SK-N-SH (cell line): ENCODE results near the gene HSP90AA1. TPM values are rescaled to one million over a fixed set of nuclear protein-coding genes. Genes with fewer than 3 reads are reported as not detected.

Experiments used
- CTCF ChIA-PET: fragments of 300-600, 350-600 bp; formaldehyde crosslinking; extraction: SDS; loops from one replicate; lab custom pipeline; 2021; lab: Yijun Ruan, JAX
- POLR2A ChIA-PET: fragments of 350-600 bp; sonication (Branson Sonifier 250); formaldehyde crosslinking; extraction: SDS; loops from one replicate; lab custom pipeline; 2020; ENCODE audit warnings: antibody characterized with exemption, inconsistent platforms; lab: Yijun Ruan, JAX
- DNase-seq: peaks from one replicate; pipeline ENCODE4 v3.0.0; 2012
- H2AFZ ChIP-seq: fragments of 200-600 bp; sonication (generic); 2 replicates; pipeline ENCODE4 v1.8.1; 2016; ENCODE audit warnings: antibody characterized with exemption, mild to moderate bottlenecking, low read depth
- H3F3A ChIP-seq: fragments of 200-600 bp; sonication (generic); replicated peaks from 2 replicates; pipeline ENCODE3; 2016; ENCODE audit warnings: antibody characterized with exemption, mild to moderate bottlenecking; ENCODE audit not compliant: insufficient read depth
- H3K27ac ChIP-seq, 2 experiments: fragments of 200-500 bp in 1 of 2; fragments of 200-600 bp in 1 of 2; sonication (Bioruptor generic) in 1 of 2; sonication (generic), shearing (Covaris generic) in 1 of 2; 2 replicates each; pipeline versions ENCODE4 v1.5.1 to v1.6.1; 2014 to 2016; ENCODE audit warnings: low read depth in 2 of 2, inconsistent platforms in 1 of 2, low read length in 1 of 2, mild to moderate bottlenecking in 1 of 2, mixed read lengths in 1 of 2
- H3K27me3 ChIP-seq: fragments of 200-600 bp; sonication (generic), shearing (Covaris generic); 2 replicates; pipeline ENCODE4 v1.6.1; 2016; ENCODE audit warnings: mixed run types; ENCODE audit not compliant: insufficient read depth
- H3K36me3 ChIP-seq, 2 experiments: fragments of 200-500 bp in 1 of 2; fragments of 200-600 bp in 1 of 2; sonication (Bioruptor generic) in 1 of 2; sonication (generic) in 1 of 2; replicated peaks in 1 of 2; 2 replicates each; pipeline versions ENCODE3 to v1.5.1; 2014 to 2016; ENCODE audit warnings: low read length in 1 of 2, mild to moderate bottlenecking in 1 of 2; ENCODE audit not compliant: insufficient read depth in 2 of 2, control insufficient read depth in 1 of 2
- H3K4me1 ChIP-seq, 2 experiments: fragments of 200-500 bp in 1 of 2; fragments of 200-600 bp in 1 of 2; sonication (Bioruptor generic) in 1 of 2; sonication (generic), shearing (Covaris generic) in 1 of 2; 2 replicates each; pipeline versions ENCODE4 v1.5.1 to v1.6.1; 2014 to 2016; ENCODE audit warnings: low read depth in 1 of 2, low read length in 1 of 2, mixed run types in 1 of 2; ENCODE audit not compliant: insufficient read depth in 2 of 2, control insufficient read depth in 1 of 2
- H3K4me2 ChIP-seq: fragments of 200-600 bp; sonication (generic), shearing (Covaris generic); 2 replicates; pipeline ENCODE4 v1.6.1; 2017; ENCODE audit warnings: mixed run types
- H3K4me3 ChIP-seq, 2 experiments: fragments of 200-500 bp in 1 of 2; fragments of 200-600 bp in 1 of 2; sonication (Bioruptor generic) in 1 of 2; sonication (generic), shearing (Covaris generic) in 1 of 2; 2 replicates each; pipeline versions ENCODE4 v1.5.1 to v1.8.1; 2014 to 2016; ENCODE audit warnings: low read depth in 2 of 2, inconsistent platforms in 1 of 2, low read length in 1 of 2, mild to moderate bottlenecking in 1 of 2, mixed read lengths in 1 of 2, moderate library complexity in 1 of 2
- H3K79me2 ChIP-seq: fragments of 200-600 bp; sonication (generic); 2 replicates; pipeline ENCODE4 v1.8.1; 2017; ENCODE audit warnings: mild to moderate bottlenecking; ENCODE audit not compliant: insufficient read depth
- H3K9ac ChIP-seq: fragments of 200-600 bp; sonication (generic); 2 replicates; pipeline ENCODE4 v1.6.1; 2017; ENCODE audit warnings: mixed run types
- H3K9me2 ChIP-seq: fragments of 200-600 bp; sonication (generic); 2 replicates; pipeline ENCODE4 v1.6.1; 2017; ENCODE audit warnings: mixed run types
- H3K9me3 ChIP-seq: fragments of 200-600 bp; sonication (generic); 2 replicates; pipeline ENCODE4 v1.6.1; 2017; ENCODE audit warnings: mixed run types, mild to moderate bottlenecking, moderate library complexity
- H4K20me1 ChIP-seq: fragments of 200-600 bp; sonication (generic); 2 replicates; pipeline ENCODE4 v1.6.1; 2017; ENCODE audit warnings: mild to moderate bottlenecking, mixed run types; ENCODE audit not compliant: insufficient read depth
- CHD2 ChIP-seq: fragments of 150-350 bp; IDR thresholded peaks from 2 replicates; pipeline ENCODE4 v1.6.1; 2018; ENCODE audit warnings: low read length; ENCODE audit not compliant: partially characterized antibody
- ELF1 ChIP-seq: IDR thresholded peaks from 2 replicates; pipeline ENCODE4 v1.4.0; 2012
- EP300 ChIP-seq, 2 experiments: IDR thresholded peaks; 2 replicates each; pipeline versions ENCODE4 v1.4.0 to v1.6.1; 2012; ENCODE audit warnings: borderline replicate concordance in 1 of 2, low read depth in 1 of 2, low read length in 1 of 2
- FOXJ3 ChIP-seq: sonication (generic); formaldehyde crosslinking; IDR thresholded peaks from 2 replicates; pipeline ENCODE4 v1.5.1; 2020; ENCODE audit warnings: mild to moderate bottlenecking, missing genetic modification reagents
- JUND ChIP-seq: IDR thresholded peaks from 2 replicates; pipeline ENCODE4 v1.4.0; 2012
- MXI1 ChIP-seq: IDR thresholded peaks from 2 replicates; pipeline ENCODE4 v1.6.1; 2012; ENCODE audit warnings: mild to moderate bottlenecking, low read depth, low read length, improper control_type of control experiment
- NFIC ChIP-seq: IDR thresholded peaks from 2 replicates; pipeline ENCODE4 v1.4.0; 2012; ENCODE audit warnings: borderline replicate concordance
- NRF1 ChIP-seq: IDR thresholded peaks from 2 replicates; pipeline ENCODE4 v1.6.1; 2012; ENCODE audit warnings: low read depth, mild to moderate bottlenecking, low read length
- RAD21 ChIP-seq: IDR thresholded peaks from 2 replicates; pipeline ENCODE4 v1.6.1; 2012; ENCODE audit warnings: mild to moderate bottlenecking, low read length
- RFX5 ChIP-seq: IDR thresholded peaks from 2 replicates; pipeline ENCODE4 v1.6.1; 2012; ENCODE audit warnings: mild to moderate bottlenecking, improper control_type of control experiment, low read length
- RXRA ChIP-seq: IDR thresholded peaks from 2 replicates; pipeline ENCODE4 v1.4.0; 2012; ENCODE audit warnings: low read depth, mild to moderate bottlenecking, borderline replicate concordance
- SMC3 ChIP-seq: IDR thresholded peaks from 2 replicates; pipeline ENCODE4 v1.6.1; 2012; ENCODE audit warnings: low read depth, low read length, improper control_type of control experiment
- YY1 ChIP-seq: IDR thresholded peaks from 2 replicates; pipeline ENCODE4 v1.4.0; 2012; ENCODE audit warnings: low read depth, mild to moderate bottlenecking
- WGBS: methylation state at CpG from one replicate; pipeline ENCODE4 v1.1.6; 2017; ENCODE audit warnings: low lambda C conversion rate; 5-methylcytosine and 5-hydroxymethylcytosine counted together
- polyA plus RNA-seq, 3 experiments: library from polyadenylated mRNA; depleted of rRNA; stranded (reverse); fragments of >200 nt; gene quantifications; 2 replicates each; pipeline ENCODE4 v1.2.3, GENCODE V29; 2012
- TF ChIP-seq, protein P1 (sequence below): IDR thresholded peaks from 2 replicates; pipeline ENCODE4 v1.6.1; 2012; ENCODE audit warnings: mild to moderate bottlenecking, low read depth, low read length, moderate library complexity
- TF ChIP-seq, protein P2 (sequence below): IDR thresholded peaks from 2 replicates; pipeline ENCODE4 v1.4.0; 2012; ENCODE audit warnings: low read depth, borderline replicate concordance
- TF ChIP-seq, protein P3 (sequence below): IDR thresholded peaks from 2 replicates; pipeline ENCODE4 v1.4.0; 2012; ENCODE audit warnings: low read depth, borderline replicate concordance
- TF ChIP-seq, protein P4 (sequence below): IDR thresholded peaks from 2 replicates; pipeline ENCODE4; 2012

Gene HSP90AA1
- polyA plus RNA-seq, 1 of the 3 experiments (the other 2 are of a cell fraction), result 269 TPM

DNA sequence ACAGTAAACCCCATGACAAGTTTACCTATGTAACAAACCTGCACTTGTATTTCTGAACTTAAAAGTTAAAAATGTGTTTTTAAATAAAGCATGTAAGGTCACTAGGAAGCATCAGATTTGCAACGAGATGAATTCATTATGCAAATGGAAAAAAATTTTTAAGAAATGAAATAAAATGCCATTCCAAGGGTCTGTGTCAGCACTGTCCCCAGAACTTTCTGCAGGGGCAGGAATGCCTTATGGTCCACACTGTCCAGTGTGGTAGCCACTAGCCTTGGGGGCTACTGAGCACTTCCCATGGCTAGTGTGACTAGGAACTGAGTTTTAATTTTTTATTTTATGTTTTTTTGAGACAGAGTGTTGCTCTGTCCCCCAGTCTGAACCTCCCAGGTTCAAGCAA is 49.2 kb downstream of the HSP90AA1 start:
- CTCF ChIA-PET, result interaction anchor here (0.6 to 2.5 kb wide), 2 partner anchors 77 to 280 kb away, joined by 3 to 8 read pairs; no protein-coding TSS in a partner anchor
- Histone ChIP-seq H3F3A (no peaks in the 10 kb centered on the region), H3K36me3 (peaks cover 86 to 87% of the 10 kb centered on the region in 2 experiments), H3K4me1 (no peaks in the 10 kb centered on the region), H3K9me3 (no peaks in the 10 kb centered on the region), H3K79me2 (no peaks in the 10 kb centered on the region), H3K9ac (no peak overlapping the region), H3K4me2 (no peak overlapping the region), H2AFZ (no peak overlapping the region), H4K20me1 (no peaks in the 10 kb centered on the region), H3K27me3 (no peaks in the 10 kb centered on the region), H3K9me2 (no peaks in the 10 kb centered on the region), H3K27ac (no peak overlapping the region), H3K4me3 (no peak overlapping the region)
- DNase-seq, result no peak
- 18% methylated on average over 1 of the region's 1 CpG for WGBS
- POLR2A ChIA-PET, result no interaction called here
- TF ChIP-seq NRF1 (no peak), YY1 (no peak), RAD21 (no peak), NFIC (no peak), RXRA (no peak), EP300 (IDR thresholded peaks at IDR 0.05; ENCODE audit: borderline replicate concordance in 1 of 2, low read depth in 1 of 2, low read length in 1 of 2) (no peak), SMC3 (no peak), FOXJ3 (CRISPR knock-in tag) (no peak), ELF1 (no peak), JUND (no peak), RFX5 (no peak)
- TF ChIP-seq, protein P1, sequence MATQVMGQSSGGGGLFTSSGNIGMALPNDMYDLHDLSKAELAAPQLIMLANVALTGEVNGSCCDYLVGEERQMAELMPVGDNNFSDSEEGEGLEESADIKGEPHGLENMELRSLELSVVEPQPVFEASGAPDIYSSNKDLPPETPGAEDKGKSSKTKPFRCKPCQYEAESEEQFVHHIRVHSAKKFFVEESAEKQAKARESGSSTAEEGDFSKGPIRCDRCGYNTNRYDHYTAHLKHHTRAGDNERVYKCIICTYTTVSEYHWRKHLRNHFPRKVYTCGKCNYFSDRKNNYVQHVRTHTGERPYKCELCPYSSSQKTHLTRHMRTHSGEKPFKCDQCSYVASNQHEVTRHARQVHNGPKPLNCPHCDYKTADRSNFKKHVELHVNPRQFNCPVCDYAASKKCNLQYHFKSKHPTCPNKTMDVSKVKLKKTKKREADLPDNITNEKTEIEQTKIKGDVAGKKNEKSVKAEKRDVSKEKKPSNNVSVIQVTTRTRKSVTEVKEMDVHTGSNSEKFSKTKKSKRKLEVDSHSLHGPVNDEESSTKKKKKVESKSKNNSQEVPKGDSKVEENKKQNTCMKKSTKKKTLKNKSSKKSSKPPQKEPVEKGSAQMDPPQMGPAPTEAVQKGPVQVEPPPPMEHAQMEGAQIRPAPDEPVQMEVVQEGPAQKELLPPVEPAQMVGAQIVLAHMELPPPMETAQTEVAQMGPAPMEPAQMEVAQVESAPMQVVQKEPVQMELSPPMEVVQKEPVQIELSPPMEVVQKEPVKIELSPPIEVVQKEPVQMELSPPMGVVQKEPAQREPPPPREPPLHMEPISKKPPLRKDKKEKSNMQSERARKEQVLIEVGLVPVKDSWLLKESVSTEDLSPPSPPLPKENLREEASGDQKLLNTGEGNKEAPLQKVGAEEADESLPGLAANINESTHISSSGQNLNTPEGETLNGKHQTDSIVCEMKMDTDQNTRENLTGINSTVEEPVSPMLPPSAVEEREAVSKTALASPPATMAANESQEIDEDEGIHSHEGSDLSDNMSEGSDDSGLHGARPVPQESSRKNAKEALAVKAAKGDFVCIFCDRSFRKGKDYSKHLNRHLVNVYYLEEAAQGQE, result no peak
- TF ChIP-seq, protein P2, sequence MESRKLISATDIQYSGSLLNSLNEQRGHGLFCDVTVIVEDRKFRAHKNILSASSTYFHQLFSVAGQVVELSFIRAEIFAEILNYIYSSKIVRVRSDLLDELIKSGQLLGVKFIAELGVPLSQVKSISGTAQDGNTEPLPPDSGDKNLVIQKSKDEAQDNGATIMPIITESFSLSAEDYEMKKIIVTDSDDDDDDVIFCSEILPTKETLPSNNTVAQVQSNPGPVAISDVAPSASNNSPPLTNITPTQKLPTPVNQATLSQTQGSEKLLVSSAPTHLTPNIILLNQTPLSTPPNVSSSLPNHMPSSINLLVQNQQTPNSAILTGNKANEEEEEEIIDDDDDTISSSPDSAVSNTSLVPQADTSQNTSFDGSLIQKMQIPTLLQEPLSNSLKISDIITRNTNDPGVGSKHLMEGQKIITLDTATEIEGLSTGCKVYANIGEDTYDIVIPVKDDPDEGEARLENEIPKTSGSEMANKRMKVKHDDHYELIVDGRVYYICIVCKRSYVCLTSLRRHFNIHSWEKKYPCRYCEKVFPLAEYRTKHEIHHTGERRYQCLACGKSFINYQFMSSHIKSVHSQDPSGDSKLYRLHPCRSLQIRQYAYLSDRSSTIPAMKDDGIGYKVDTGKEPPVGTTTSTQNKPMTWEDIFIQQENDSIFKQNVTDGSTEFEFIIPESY, result no peak

DNA sequence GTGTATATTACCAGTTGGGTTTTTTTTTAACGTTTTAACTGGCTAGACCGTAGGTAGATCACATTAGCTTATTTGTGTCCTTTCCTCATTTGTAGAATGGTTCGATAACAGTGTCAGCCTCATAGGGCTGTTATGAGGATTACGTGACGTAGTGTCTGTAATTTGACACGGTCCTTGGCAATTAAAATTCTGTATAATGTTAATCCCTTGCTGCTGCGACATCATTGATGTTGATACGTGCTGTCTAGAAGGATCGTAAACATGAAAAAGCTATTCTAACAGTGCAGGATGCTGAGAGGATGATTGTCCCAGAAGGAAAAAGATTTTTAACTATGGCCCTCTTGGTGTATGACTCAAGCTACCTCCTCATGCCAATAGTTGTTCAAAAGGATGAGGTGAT is 50.9 kb downstream of the HSP90AA1 start:
- Histone ChIP-seq H3K9ac (no peak overlapping the region), H3K9me2 (no peaks in the 10 kb centered on the region), H4K20me1 (no peaks in the 10 kb centered on the region), H3K27me3 (no peaks in the 10 kb centered on the region), H3F3A (no peaks in the 10 kb centered on the region), H3K79me2 (no peaks in the 10 kb centered on the region), H3K36me3 (peaks cover 78 to 82% of the 10 kb centered on the region in 2 experiments), H3K9me3 (no peaks in the 10 kb centered on the region), H3K4me1 (no peaks in the 10 kb centered on the region), H2AFZ (no peak overlapping the region), H3K4me3 (no peak overlapping the region), H3K27ac (no peak overlapping the region), H3K4me2 (no peak overlapping the region)
- 91% methylated on average over 9 of the region's 9 CpGs for WGBS
- TF ChIP-seq CHD2 (no peak), MXI1 (no peak), NFIC (no peak), JUND (no peak), YY1 (no peak)
- TF ChIP-seq, protein P3, sequence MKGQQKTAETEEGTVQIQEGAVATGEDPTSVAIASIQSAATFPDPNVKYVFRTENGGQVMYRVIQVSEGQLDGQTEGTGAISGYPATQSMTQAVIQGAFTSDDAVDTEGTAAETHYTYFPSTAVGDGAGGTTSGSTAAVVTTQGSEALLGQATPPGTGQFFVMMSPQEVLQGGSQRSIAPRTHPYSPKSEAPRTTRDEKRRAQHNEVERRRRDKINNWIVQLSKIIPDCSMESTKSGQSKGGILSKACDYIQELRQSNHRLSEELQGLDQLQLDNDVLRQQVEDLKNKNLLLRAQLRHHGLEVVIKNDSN, result no peak
- TF ChIP-seq, protein P4, sequence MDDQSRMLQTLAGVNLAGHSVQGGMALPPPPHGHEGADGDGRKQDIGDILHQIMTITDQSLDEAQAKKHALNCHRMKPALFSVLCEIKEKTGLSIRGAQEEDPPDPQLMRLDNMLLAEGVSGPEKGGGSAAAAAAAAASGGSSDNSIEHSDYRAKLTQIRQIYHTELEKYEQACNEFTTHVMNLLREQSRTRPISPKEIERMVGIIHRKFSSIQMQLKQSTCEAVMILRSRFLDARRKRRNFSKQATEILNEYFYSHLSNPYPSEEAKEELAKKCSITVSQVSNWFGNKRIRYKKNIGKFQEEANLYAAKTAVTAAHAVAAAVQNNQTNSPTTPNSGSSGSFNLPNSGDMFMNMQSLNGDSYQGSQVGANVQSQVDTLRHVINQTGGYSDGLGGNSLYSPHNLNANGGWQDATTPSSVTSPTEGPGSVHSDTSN, result no peak
- ChIA-PET CTCF (interaction anchor here (1.2 to 2.5 kb wide), 3 partner anchors 10 to 265 kb away, joined by 3 to 8 read pairs (median 8); no protein-coding TSS in a partner anchor), POLR2A (no interaction called here)
- DNase-seq, result no peak
